ENCODE results near the gene DIP2B. TPM values are rescaled to one million over a fixed set of nuclear protein-coding genes. Genes with fewer than 3 reads are reported as not detected.

The DIP2B gene
- total and polyA plus RNA-seq, 12 donors, result 3.4 to 46.6 (median 25.0) TPM

- Histone ChIP-seq H3K4me1 (replicated peaks in 1 of 2) (peaks cover 19 to 51% of the 10 kb centered on the region in 2 donors), H3K27ac (peak overlapping the region in 4 of 5 donors; percentile 88 to 97 (median 92)), H3K4me3 (peak overlapping the region; percentile 82 to 96 (median 90)), H3K27me3 (no peaks in the 10 kb centered on the region), H3K36me3 (replicated peaks in 1 of 2) (no peaks in the 10 kb centered on the region), H3K9me3 (replicated peaks in 1 of 3) (no peaks in the 10 kb centered on the region)
- TF ChIP-seq POLR2A (IDR thresholded peaks at IDR 0.05) (no peak), CTCF (IDR thresholded peaks at IDR 0.05) (no peak)
- peak in 3 of 7 donors; percentile 31 to 65 (median 36) for DNase-seq
- 0 to 4% (median 1%) methylated on average over 11 of the region's 11 CpGs for WGBS, 4 donors
- intact Hi-C loops (cut with DNase I), result loop anchor here in 1 of 2 donors (5.0 to 10.0 kb wide), 2 partner anchors 131 to 229 kb away; no protein-coding TSS in a partner anchor
Observed at GRCh38 chr12:50505675-50506530, 1.1 kb downstream of the DIP2B start.

GRCh38 chr12:50506753-50507473 lies 2.1 kb downstream of the DIP2B start:
- peak overlapping the region in 2 of 5 donors; percentile 15 to 97 for H3K27ac ChIP-seq
- 6 to 10% (median 8%) methylated on average over 2 of the region's 2 CpGs for WGBS, 4 donors
- H3K36me3 ChIP-seq (replicated peaks in 1 of 2), result no peaks in the 10 kb centered on the region
- no peak for TF ChIP-seq CTCF (IDR thresholded peaks at IDR 0.05)
- no peak for TF ChIP-seq POLR2A (IDR thresholded peaks at IDR 0.05)
- no peaks in the 10 kb centered on the region for H3K27me3 ChIP-seq
- intact Hi-C loops (cut with DNase I), result loop anchor here in 1 of 2 donors (5.0 to 10.0 kb wide), 2 partner anchors 130 to 228 kb away; no protein-coding TSS in a partner anchor
- H3K4me3 ChIP-seq, result peak overlapping the region in 1 of 4 donors; percentile 82
- H3K9me3 ChIP-seq (replicated peaks in 1 of 3), result no peaks in the 10 kb centered on the region
- peaks cover 19 to 51% of the 10 kb centered on the region in 2 donors for H3K4me1 ChIP-seq (replicated peaks in 1 of 2)
- no peak for DNase-seq

GRCh38 chr12:50507474-50507838 lies 2.7 kb downstream of the DIP2B start:
- intact Hi-C loops (cut with DNase I), result loop anchor here in 1 of 2 donors (5.0 to 10.0 kb wide), 2 partner anchors 130 to 227 kb away; no protein-coding TSS in a partner anchor

More at GRCh38 chr12:50507474-50507838, 2.7 kb downstream of the DIP2B start:
- no peaks in the 10 kb centered on the region for H3K9me3 ChIP-seq (replicated peaks in 1 of 3)
- peaks cover 19 to 51% of the 10 kb centered on the region in 2 donors for H3K4me1 ChIP-seq (replicated peaks in 1 of 2)
- no peaks in the 10 kb centered on the region for H3K36me3 ChIP-seq (replicated peaks in 1 of 2)
- peak overlapping the region in 1 of 5 donors; percentile 33 for H3K27ac ChIP-seq
- peak overlapping the region in 1 of 4 donors; percentile 82 for H3K4me3 ChIP-seq
- TF ChIP-seq POLR2A (IDR thresholded peaks at IDR 0.05) (no peak), CTCF (IDR thresholded peaks at IDR 0.05) (no peak)
- 81 to 85% (median 83%) methylated on average over 11 of the region's 11 CpGs for WGBS, 4 donors
- no peaks in the 10 kb centered on the region for H3K27me3 ChIP-seq
- no peak for DNase-seq

Measured in adrenal gland (tissue), 12 donors.